Hepatocyte (in vitro differentiated cells): ENCODE measurements around the gene SHQ1. TPM values are rescaled to one million over a fixed set of nuclear protein-coding genes. Genes with fewer than 3 reads are reported as not detected.

ENCODE experiments used
- DNase-seq: peaks from one replicate; pipeline ENCODE4 v3.0.0-alpha.2; 2016; ENCODE audit warnings: low spot score
- H2AFZ ChIP-seq: fragments of 200-600 bp; sonication (generic); 2 replicates; pipeline ENCODE4 v1.6.0; 2016; ENCODE audit warnings: antibody characterized with exemption, mild to moderate bottlenecking
- H3K27ac ChIP-seq: fragments of 200-600 bp; sonication (generic); 2 replicates; pipeline ENCODE4 v1.5.1; 2016; ENCODE audit warnings: mild to moderate bottlenecking
- H3K27me3 ChIP-seq: fragments of 200-600 bp; sonication (generic); 2 replicates; pipeline ENCODE4 v1.6.1; 2016
- H3K36me3 ChIP-seq: fragments of 200-600 bp; sonication (generic); replicated peaks from 2 replicates; pipeline ENCODE4 v1.5.1; 2016; ENCODE audit warnings: low read depth; ENCODE audit not compliant: insufficient read depth
- H3K4me1 ChIP-seq: fragments of 200-600 bp; sonication (generic); 2 replicates; pipeline ENCODE4 v1.5.1; 2016; ENCODE audit warnings: mild to moderate bottlenecking, moderate library complexity; ENCODE audit not compliant: insufficient read depth
- H3K4me2 ChIP-seq: fragments of 200-600 bp; sonication (generic); 2 replicates; pipeline ENCODE4 v1.6.0; 2016
- H3K4me3 ChIP-seq: fragments of 200-600 bp; sonication (generic); 2 replicates; pipeline ENCODE4 v1.5.1; 2016; ENCODE audit warnings: mild to moderate bottlenecking
- H3K79me2 ChIP-seq: fragments of 200-600 bp; sonication (generic); 2 replicates; pipeline ENCODE4 v1.6.0; 2017; ENCODE audit warnings: mild to moderate bottlenecking
- H3K9me2 ChIP-seq: fragments of 200-600 bp; sonication (generic); replicated peaks from 2 replicates; pipeline ENCODE4 v1.6.0; 2017; ENCODE audit warnings: mild to moderate bottlenecking; ENCODE audit not compliant: insufficient read depth
- H3K9me3 ChIP-seq: fragments of 200-600 bp; sonication (generic); 2 replicates; pipeline ENCODE4 v1.5.1; 2016; ENCODE audit warnings: low read depth, mild to moderate bottlenecking
- H4K20me1 ChIP-seq: fragments of 200-600 bp; sonication (generic); 2 replicates; pipeline ENCODE4 v1.6.0; 2016; ENCODE audit warnings: mild to moderate bottlenecking; ENCODE audit not compliant: insufficient read depth, poor library complexity, severe bottlenecking
- EZH2 ChIP-seq: fragments of 200-600 bp; sonication (generic); IDR thresholded peaks from 2 replicates; pipeline ENCODE4 v1.6.1; 2016; ENCODE audit warnings: antibody characterized with exemption, mild to moderate bottlenecking, borderline replicate concordance
- EZH2phosphoT487 ChIP-seq: fragments of 200-600 bp; sonication (generic); IDR thresholded peaks from one replicate; pipeline ENCODE4 v1.6.1; 2018; ENCODE audit warnings: antibody characterized with exemption, mild to moderate bottlenecking, low read depth, moderate library complexity; ENCODE audit not compliant: unreplicated experiment, severe bottlenecking
- WGBS: methylation state at CpG from one replicate; pipeline ENCODE4 v1.1.6; 2016; ENCODE audit warnings: low lambda C conversion rate; ENCODE audit errors: missing lambda C conversion rate; 5-methylcytosine and 5-hydroxymethylcytosine counted together
- polyA plus RNA-seq: library from polyadenylated mRNA; unstranded; fragments of >200 nt; fragmentation: Nextera tagmentation; extraction: Ambion mirVana; gene quantifications from 2 replicates; pipeline ENCODE4 v1.2.1, GENCODE V29; 2016
- total RNA-seq: library from RNA; depleted of rRNA; stranded (reverse); fragments of >200 nt; gene quantifications from 2 replicates; pipeline ENCODE4 v1.2.3, GENCODE V29; 2014
- TF ChIP-seq, protein P1 (sequence below): fragments of 200-600 bp; sonication (generic); IDR thresholded peaks from 2 replicates; pipeline ENCODE4 v1.5.1; 2016; ENCODE audit warnings: antibody characterized with exemption, mild to moderate bottlenecking; ENCODE audit not compliant: poor library complexity

SHQ1 gene
- total and polyA plus RNA-seq, 2 experiments from 2014 or later = 11.1 to 16.8 TPM

GRCh38 chr3:72836416-72836815 is 11.8 kb downstream of the SHQ1 start:
- H3K9me3 ChIP-seq = no peaks in the 10 kb centered on the region
- H3K27ac ChIP-seq = no peak overlapping the region
- no peak for DNase-seq
- peaks cover 11% of the 10 kb centered on the region for H3K36me3 ChIP-seq
- no peaks in the 10 kb centered on the region for H3K79me2 ChIP-seq
- no peak overlapping the region for H2AFZ ChIP-seq
- H3K4me1 ChIP-seq = no peaks in the 10 kb centered on the region
- H4K20me1 ChIP-seq = no peaks in the 10 kb centered on the region
- H3K4me3 ChIP-seq = no peak overlapping the region
- no peaks in the 10 kb centered on the region for H3K27me3 ChIP-seq
- WGBS = 97% methylated on average over 3 of the region's 3 CpGs
- no peak for TF ChIP-seq EZH2phosphoT487
- TF ChIP-seq EZH2 = no peak
- TF ChIP-seq, protein P1, sequence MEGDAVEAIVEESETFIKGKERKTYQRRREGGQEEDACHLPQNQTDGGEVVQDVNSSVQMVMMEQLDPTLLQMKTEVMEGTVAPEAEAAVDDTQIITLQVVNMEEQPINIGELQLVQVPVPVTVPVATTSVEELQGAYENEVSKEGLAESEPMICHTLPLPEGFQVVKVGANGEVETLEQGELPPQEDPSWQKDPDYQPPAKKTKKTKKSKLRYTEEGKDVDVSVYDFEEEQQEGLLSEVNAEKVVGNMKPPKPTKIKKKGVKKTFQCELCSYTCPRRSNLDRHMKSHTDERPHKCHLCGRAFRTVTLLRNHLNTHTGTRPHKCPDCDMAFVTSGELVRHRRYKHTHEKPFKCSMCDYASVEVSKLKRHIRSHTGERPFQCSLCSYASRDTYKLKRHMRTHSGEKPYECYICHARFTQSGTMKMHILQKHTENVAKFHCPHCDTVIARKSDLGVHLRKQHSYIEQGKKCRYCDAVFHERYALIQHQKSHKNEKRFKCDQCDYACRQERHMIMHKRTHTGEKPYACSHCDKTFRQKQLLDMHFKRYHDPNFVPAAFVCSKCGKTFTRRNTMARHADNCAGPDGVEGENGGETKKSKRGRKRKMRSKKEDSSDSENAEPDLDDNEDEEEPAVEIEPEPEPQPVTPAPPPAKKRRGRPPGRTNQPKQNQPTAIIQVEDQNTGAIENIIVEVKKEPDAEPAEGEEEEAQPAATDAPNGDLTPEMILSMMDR = no peak
- H3K4me2 ChIP-seq = no peak overlapping the region
- H3K9me2 ChIP-seq = no peaks in the 10 kb centered on the region

DNA sequence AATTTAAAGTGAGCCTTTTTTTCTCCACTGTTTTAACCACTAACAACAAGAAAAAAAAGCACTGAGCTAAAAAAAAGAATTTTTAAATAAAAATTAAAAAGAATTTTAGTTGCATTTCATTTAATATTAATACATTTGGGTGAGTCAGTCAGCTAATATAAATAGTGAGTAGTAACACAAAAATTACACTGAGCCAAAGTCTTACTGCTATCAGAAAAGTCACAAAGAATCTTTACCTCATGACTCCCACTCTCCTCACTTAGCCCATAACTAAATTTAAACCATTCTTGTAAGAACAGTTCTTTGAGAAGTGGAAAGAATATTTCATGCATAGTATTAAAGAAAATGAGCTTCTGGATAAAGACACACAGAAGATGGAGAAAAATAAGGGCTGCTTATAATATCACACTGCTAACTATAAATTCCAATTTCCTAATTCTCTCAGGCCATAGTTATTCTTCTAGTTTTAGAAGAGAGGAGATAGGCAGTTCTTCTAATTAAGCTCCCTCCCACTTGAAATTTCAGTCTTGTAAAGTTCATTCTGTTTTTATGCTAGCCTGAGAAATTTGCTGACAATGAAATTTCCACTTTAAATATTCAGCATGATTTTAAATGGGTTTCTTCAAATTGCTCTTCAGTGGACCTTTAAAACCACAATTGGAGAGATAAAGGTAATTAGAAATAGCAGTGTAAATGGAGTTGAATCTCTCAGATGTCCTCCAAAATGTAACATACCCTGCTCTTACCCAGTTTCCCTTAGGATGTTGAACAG is 17.6 kb downstream of the SHQ1 start:
- no peaks in the 10 kb centered on the region for H3K79me2 ChIP-seq
- no peak overlapping the region for H3K27ac ChIP-seq
- no peak overlapping the region for H3K4me2 ChIP-seq
- H3K4me3 ChIP-seq = no peak overlapping the region
- H3K9me3 ChIP-seq = no peaks in the 10 kb centered on the region
- H4K20me1 ChIP-seq = no peaks in the 10 kb centered on the region
- H3K4me1 ChIP-seq = no peaks in the 10 kb centered on the region
- TF ChIP-seq EZH2phosphoT487 = no peak
- TF ChIP-seq, protein P1 = no peak
- TF ChIP-seq EZH2 = no peak
- DNase-seq = no peak
- H3K27me3 ChIP-seq = no peaks in the 10 kb centered on the region
- H3K9me2 ChIP-seq = no peaks in the 10 kb centered on the region
- H2AFZ ChIP-seq = no peak overlapping the region
- H3K36me3 ChIP-seq = no peaks in the 10 kb centered on the region

- DNase-seq = no peak
- TF ChIP-seq, protein P1 = no peak
- TF ChIP-seq EZH2phosphoT487 = no peak
- TF ChIP-seq EZH2 = no peak
- no peak overlapping the region for H3K4me3 ChIP-seq
- H3K27ac ChIP-seq = no peak overlapping the region
- H3K27me3 ChIP-seq = no peaks in the 10 kb centered on the region
- H3K36me3 ChIP-seq = no peaks in the 10 kb centered on the region
- H3K9me2 ChIP-seq = no peaks in the 10 kb centered on the region
- H3K4me2 ChIP-seq = no peak overlapping the region
- H3K4me1 ChIP-seq = no peaks in the 10 kb centered on the region
- no peaks in the 10 kb centered on the region for H4K20me1 ChIP-seq
- no peaks in the 10 kb centered on the region for H3K79me2 ChIP-seq
- H2AFZ ChIP-seq = no peak overlapping the region
- no peaks in the 10 kb centered on the region for H3K9me3 ChIP-seq
Observed at GRCh38 chr3:72829701-72830100, 18.5 kb downstream of the SHQ1 start.
